Hepatocyte (in vitro differentiated cells): Measurements from ENCODE around the gene ABR. TPM values are rescaled to one million over a fixed set of nuclear protein-coding genes. Genes with fewer than 3 reads are reported as not detected.

Source experiments
- DNase-seq: peaks from one replicate; pipeline ENCODE4 v3.0.0-alpha.2; 2016; ENCODE audit warnings: low spot score
- H2AFZ ChIP-seq: fragments of 200-600 bp; sonication (generic); 2 replicates; pipeline ENCODE4 v1.6.0; 2016; ENCODE audit warnings: antibody characterized with exemption, mild to moderate bottlenecking
- H3K27ac ChIP-seq: fragments of 200-600 bp; sonication (generic); 2 replicates; pipeline ENCODE4 v1.5.1; 2016; ENCODE audit warnings: mild to moderate bottlenecking
- H3K27me3 ChIP-seq: fragments of 200-600 bp; sonication (generic); 2 replicates; pipeline ENCODE4 v1.6.1; 2016
- H3K36me3 ChIP-seq: fragments of 200-600 bp; sonication (generic); replicated peaks from 2 replicates; pipeline ENCODE4 v1.5.1; 2016; ENCODE audit warnings: low read depth; ENCODE audit not compliant: insufficient read depth
- H3K4me1 ChIP-seq: fragments of 200-600 bp; sonication (generic); 2 replicates; pipeline ENCODE4 v1.5.1; 2016; ENCODE audit warnings: mild to moderate bottlenecking, moderate library complexity; ENCODE audit not compliant: insufficient read depth
- H3K4me2 ChIP-seq: fragments of 200-600 bp; sonication (generic); 2 replicates; pipeline ENCODE4 v1.6.0; 2016
- H3K4me3 ChIP-seq: fragments of 200-600 bp; sonication (generic); 2 replicates; pipeline ENCODE4 v1.5.1; 2016; ENCODE audit warnings: mild to moderate bottlenecking
- H3K79me2 ChIP-seq: fragments of 200-600 bp; sonication (generic); 2 replicates; pipeline ENCODE4 v1.6.0; 2017; ENCODE audit warnings: mild to moderate bottlenecking
- H3K9me2 ChIP-seq: fragments of 200-600 bp; sonication (generic); replicated peaks from 2 replicates; pipeline ENCODE4 v1.6.0; 2017; ENCODE audit warnings: mild to moderate bottlenecking; ENCODE audit not compliant: insufficient read depth
- H3K9me3 ChIP-seq: fragments of 200-600 bp; sonication (generic); 2 replicates; pipeline ENCODE4 v1.5.1; 2016; ENCODE audit warnings: low read depth, mild to moderate bottlenecking
- H4K20me1 ChIP-seq: fragments of 200-600 bp; sonication (generic); 2 replicates; pipeline ENCODE4 v1.6.0; 2016; ENCODE audit warnings: mild to moderate bottlenecking; ENCODE audit not compliant: insufficient read depth, poor library complexity, severe bottlenecking
- CTCF ChIP-seq: fragments of 200-600 bp; sonication (generic); IDR thresholded peaks from 2 replicates; pipeline ENCODE4 v1.5.1; 2016; ENCODE audit warnings: antibody characterized with exemption, mild to moderate bottlenecking; ENCODE audit not compliant: poor library complexity
- EZH2 ChIP-seq: fragments of 200-600 bp; sonication (generic); IDR thresholded peaks from 2 replicates; pipeline ENCODE4 v1.6.1; 2016; ENCODE audit warnings: antibody characterized with exemption, mild to moderate bottlenecking, borderline replicate concordance
- EZH2phosphoT487 ChIP-seq: fragments of 200-600 bp; sonication (generic); IDR thresholded peaks from one replicate; pipeline ENCODE4 v1.6.1; 2018; ENCODE audit warnings: antibody characterized with exemption, mild to moderate bottlenecking, low read depth, moderate library complexity; ENCODE audit not compliant: unreplicated experiment, severe bottlenecking
- WGBS: methylation state at CpG from one replicate; pipeline ENCODE4 v1.1.6; 2016; ENCODE audit warnings: low lambda C conversion rate; ENCODE audit errors: missing lambda C conversion rate; 5-methylcytosine and 5-hydroxymethylcytosine counted together
- polyA plus RNA-seq: library from polyadenylated mRNA; unstranded; fragments of >200 nt; fragmentation: Nextera tagmentation; extraction: Ambion mirVana; gene quantifications from 2 replicates; pipeline ENCODE4 v1.2.1, GENCODE V29; 2016
- total RNA-seq: library from RNA; depleted of rRNA; stranded (reverse); fragments of >200 nt; gene quantifications from 2 replicates; pipeline ENCODE4 v1.2.3, GENCODE V29; 2014

Gene ABR
- total and polyA plus RNA-seq, 2 experiments from 2014 or later: 26.8 to 51.5 TPM

GRCh38 chr17:1070411-1070810 lies 109.4 kb downstream of the ABR start:
- H3K4me2 ChIP-seq: no peak overlapping the region

GRCh38 chr17:1069847-1070246 lies 109.9 kb downstream of the ABR start:
- Histone ChIP-seq H3K9me2 (no peaks in the 10 kb centered on the region), H4K20me1 (no peaks in the 10 kb centered on the region), H3K4me3 (no peak overlapping the region), H3K27me3 (no peaks in the 10 kb centered on the region), H3K9me3 (no peaks in the 10 kb centered on the region), H3K27ac (no peak overlapping the region), H3K4me2 (no peak overlapping the region), H3K79me2 (no peaks in the 10 kb centered on the region), H2AFZ (no peak overlapping the region), H3K36me3 (peaks cover 4% of the 10 kb centered on the region), H3K4me1 (no peaks in the 10 kb centered on the region)
- WGBS: 94% methylated on average over 11 of the region's 21 CpGs
- TF ChIP-seq EZH2phosphoT487: no peak
- no peak for TF ChIP-seq CTCF
- no peak for TF ChIP-seq EZH2
- DNase-seq: no peak

More at GRCh38 chr17:1070411-1070810, 109.4 kb downstream of the ABR start:
- H3K9me2 ChIP-seq: no peaks in the 10 kb centered on the region
- no peaks in the 10 kb centered on the region for H3K9me3 ChIP-seq
- no peak for DNase-seq
- H3K79me2 ChIP-seq: no peaks in the 10 kb centered on the region
- peaks cover 4% of the 10 kb centered on the region for H3K36me3 ChIP-seq
- H3K27me3 ChIP-seq: no peaks in the 10 kb centered on the region
- TF ChIP-seq EZH2phosphoT487 (no peak), CTCF (no peak), EZH2 (no peak)
- WGBS: 94% methylated on average over 20 of the region's 21 CpGs
- no peak overlapping the region for H3K27ac ChIP-seq
- no peaks in the 10 kb centered on the region for H4K20me1 ChIP-seq
- H3K4me1 ChIP-seq: no peaks in the 10 kb centered on the region
- H3K4me3 ChIP-seq: no peak overlapping the region
- no peak overlapping the region for H2AFZ ChIP-seq

DNA sequence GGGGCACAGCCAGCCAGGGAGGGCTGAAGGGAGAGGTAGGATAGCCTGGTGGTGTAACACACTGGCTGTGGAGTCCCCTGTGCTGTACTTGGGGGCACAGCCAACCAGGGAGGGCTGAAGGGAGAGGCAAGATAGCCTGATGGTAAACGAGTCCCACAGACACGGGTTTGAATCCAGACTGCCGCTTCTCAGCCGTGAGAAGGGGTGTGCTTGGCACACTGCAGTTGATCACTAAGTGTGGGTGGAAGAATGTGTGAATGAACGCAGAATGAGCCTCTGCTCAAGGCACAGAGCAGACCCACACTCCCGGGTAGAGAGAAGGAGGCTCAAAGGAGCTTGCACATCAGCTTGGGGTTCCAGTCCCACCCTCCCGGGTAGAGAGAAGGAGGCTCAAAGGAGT lies 111.4 kb downstream of the ABR start:
- no peaks in the 10 kb centered on the region for H3K79me2 ChIP-seq
- no peaks in the 10 kb centered on the region for H3K27me3 ChIP-seq
- no peaks in the 10 kb centered on the region for H3K9me3 ChIP-seq
- H2AFZ ChIP-seq: no peak overlapping the region
- no peak overlapping the region for H3K27ac ChIP-seq
- no peak overlapping the region for H3K4me2 ChIP-seq
- no peaks in the 10 kb centered on the region for H3K9me2 ChIP-seq
- no peak overlapping the region for H3K4me3 ChIP-seq
- WGBS: 93% methylated on average over 7 of the region's 7 CpGs
- peaks cover 4% of the 10 kb centered on the region for H3K36me3 ChIP-seq
- TF ChIP-seq EZH2phosphoT487 (no peak), CTCF (no peak), EZH2 (no peak)
- H3K4me1 ChIP-seq: no peaks in the 10 kb centered on the region
- H4K20me1 ChIP-seq: no peaks in the 10 kb centered on the region
- no peak for DNase-seq
